Left lung (tissue), 10 donors: ENCODE data around the gene TMPRSS2. TPM values are rescaled to one million over a fixed set of nuclear protein-coding genes. Genes with fewer than 3 reads are reported as not detected.

Source experiments
- ATAC-seq: fragments of 200-7000 bp; cut with Tn5 transposase; one replicate; pipeline ENCODE4 v1.9.1; 2020; ENCODE audit warnings: moderate library complexity
- DNase-seq, 4 donors: peaks; one replicate each; pipeline ENCODE4 v3.0.0-alpha.2; 2013 to 2020
- H3K27ac ChIP-seq, 2 donors: fragments of 200-600 bp; sonication (generic) in 1 of 2; one replicate each; pipeline versions ENCODE4 v1.5.0 to v1.8.0; 2020 to 2021
- H3K27me3 ChIP-seq, 2 donors: fragments of 200-600 bp; sonication (generic) in 1 of 2; one replicate each; pipeline versions ENCODE4 v1.5.0 to v1.8.0; 2020 to 2021
- H3K36me3 ChIP-seq, 2 donors: fragments of 200-600 bp; sonication (generic) in 1 of 2; one replicate each; pipeline versions ENCODE4 v1.5.0 to v1.8.0; 2020 to 2021
- H3K4me1 ChIP-seq, 2 donors: fragments of 200-600 bp; one replicate each; pipeline ENCODE4 v1.8.0; 2021
- H3K4me3 ChIP-seq, 2 donors: fragments of 200-600 bp; sonication (generic) in 1 of 2; one replicate each; pipeline versions ENCODE4 v1.5.0 to v1.8.0; 2020 to 2021; ENCODE audit warnings: mild to moderate bottlenecking in 1 of 2
- H3K9me3 ChIP-seq, 2 donors: fragments of 200-600 bp; sonication (generic) in 1 of 2; one replicate each; pipeline versions ENCODE4 v1.5.0 to v1.8.0; 2020 to 2021
- intact Hi-C, 2 donors: fragments of 100-400 bp; cut with DNase I; formaldehyde crosslinking; loops; one replicate each; pipeline versions ENCODE4 v1.11.2 to v1.14.2; 2022
- polyA plus RNA-seq, 6 donors: library from polyadenylated mRNA; unstranded; fragments of 120-200 nt; gene quantifications; one replicate each; pipeline ENCODE4 v1.2.1, GENCODE V29; 2013; ENCODE audit not compliant: insufficient read length in 6 of 6
- total RNA-seq, 2 donors: library from RNA; stranded (reverse); fragmentation: NEBNext Ultra II Directional; extraction: Animal tissue kit (Norgen Biotek cat#: 25700); gene quantifications; one replicate each; pipeline ENCODE4 v1.2.1, GENCODE V29; 2021
- TF ChIP-seq, protein P1 (sequence below), 2 donors: fragments of 200-600 bp; sonication (generic) in 1 of 2; IDR thresholded peaks; one replicate each; pipeline versions ENCODE4 v1.5.0 to v1.8.0; 2021; ENCODE audit warnings: antibody characterized with exemption in 2 of 2
- donor health status: DM: no; HTN: yes; CAD: no.
- donor health status: DM: no; HTN: no; CAD: no.

The TMPRSS2 gene
- total and polyA plus RNA-seq, 8 donors = 38.2 to 137 (median 52.7) TPM

DNA sequence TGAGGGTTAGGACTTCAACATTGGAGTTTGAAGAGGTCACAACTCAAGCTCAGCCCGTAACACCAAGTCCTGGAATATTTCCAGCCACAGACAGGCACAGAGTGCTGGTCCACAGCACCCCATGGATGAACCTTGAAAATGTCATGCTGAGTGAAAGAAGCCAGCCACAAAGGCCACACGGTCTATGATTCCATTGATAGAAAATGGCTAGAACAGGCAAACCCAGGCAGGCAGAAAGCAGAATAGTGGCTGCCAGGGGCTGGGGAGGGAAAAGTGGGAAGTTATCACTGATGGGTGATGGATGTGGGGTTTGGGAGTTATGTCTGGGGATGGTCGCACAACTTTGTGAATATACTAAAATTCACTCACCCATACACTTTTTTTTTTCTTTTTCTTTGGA lies 60.6 kb downstream of the TMPRSS2 start:
- H3K27me3 ChIP-seq = no peaks in the 10 kb centered on the region
- intact Hi-C loops = no loop called here
- DNase-seq (no peak), ATAC-seq (no peak)
- no peaks in the 10 kb centered on the region for H3K4me1 ChIP-seq
- no peak overlapping the region for H3K4me3 ChIP-seq
- TF ChIP-seq, protein P1, sequence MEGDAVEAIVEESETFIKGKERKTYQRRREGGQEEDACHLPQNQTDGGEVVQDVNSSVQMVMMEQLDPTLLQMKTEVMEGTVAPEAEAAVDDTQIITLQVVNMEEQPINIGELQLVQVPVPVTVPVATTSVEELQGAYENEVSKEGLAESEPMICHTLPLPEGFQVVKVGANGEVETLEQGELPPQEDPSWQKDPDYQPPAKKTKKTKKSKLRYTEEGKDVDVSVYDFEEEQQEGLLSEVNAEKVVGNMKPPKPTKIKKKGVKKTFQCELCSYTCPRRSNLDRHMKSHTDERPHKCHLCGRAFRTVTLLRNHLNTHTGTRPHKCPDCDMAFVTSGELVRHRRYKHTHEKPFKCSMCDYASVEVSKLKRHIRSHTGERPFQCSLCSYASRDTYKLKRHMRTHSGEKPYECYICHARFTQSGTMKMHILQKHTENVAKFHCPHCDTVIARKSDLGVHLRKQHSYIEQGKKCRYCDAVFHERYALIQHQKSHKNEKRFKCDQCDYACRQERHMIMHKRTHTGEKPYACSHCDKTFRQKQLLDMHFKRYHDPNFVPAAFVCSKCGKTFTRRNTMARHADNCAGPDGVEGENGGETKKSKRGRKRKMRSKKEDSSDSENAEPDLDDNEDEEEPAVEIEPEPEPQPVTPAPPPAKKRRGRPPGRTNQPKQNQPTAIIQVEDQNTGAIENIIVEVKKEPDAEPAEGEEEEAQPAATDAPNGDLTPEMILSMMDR (IDR thresholded peaks at IDR 0.05) = no peak
- H3K27ac ChIP-seq = no peak overlapping the region
- H3K9me3 ChIP-seq = no peaks in the 10 kb centered on the region
- peaks cover 0 to 95% of the 10 kb centered on the region in 2 donors for H3K36me3 ChIP-seq

DNA sequence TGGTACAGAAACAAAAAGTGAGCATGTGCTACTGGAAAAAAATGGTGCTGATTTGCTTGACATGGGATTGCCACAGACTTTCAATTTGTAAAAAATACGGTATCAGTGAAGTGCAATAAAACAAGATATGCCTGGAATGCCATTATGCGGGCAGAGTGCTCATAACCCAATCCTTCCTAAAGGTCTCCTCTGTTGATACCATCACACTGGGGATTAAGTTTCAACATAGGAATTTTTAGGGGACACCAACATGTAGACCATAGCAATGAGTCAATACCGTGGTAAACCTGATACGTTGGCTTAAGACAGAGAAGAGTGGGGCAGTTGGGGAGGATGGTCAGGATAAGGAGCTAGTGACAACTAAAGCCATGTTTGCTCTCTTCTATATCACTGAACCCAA lies 61.4 kb downstream of the TMPRSS2 start:
- no peak overlapping the region for H3K27ac ChIP-seq
- no peak for ATAC-seq
- intact Hi-C loops = no loop called here

DNA sequence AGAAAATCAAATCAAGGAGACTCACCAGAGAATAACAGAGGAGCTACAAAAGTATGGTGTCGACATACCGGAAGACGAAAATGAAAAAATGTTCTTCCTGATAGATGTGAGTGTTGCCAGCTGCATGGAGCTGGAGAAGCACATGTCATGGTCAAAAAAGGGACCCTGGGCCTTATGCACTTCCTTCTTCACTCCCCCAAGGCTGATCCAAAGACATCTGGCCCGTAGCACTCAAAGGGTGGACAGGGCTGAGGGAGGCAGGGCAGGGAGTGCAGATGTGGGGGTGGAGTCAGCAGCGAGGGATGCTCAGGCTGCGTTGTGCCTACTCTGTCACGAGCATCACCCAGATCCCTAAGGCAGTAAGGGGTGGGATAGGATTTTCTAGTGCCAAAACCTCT lies 62.5 kb downstream of the TMPRSS2 start:
- TF ChIP-seq, protein P1 (IDR thresholded peaks at IDR 0.05) = no peak
- no peaks in the 10 kb centered on the region for H3K9me3 ChIP-seq
- no peak for DNase-seq
- no peaks in the 10 kb centered on the region for H3K27me3 ChIP-seq
- peaks cover 0 to 98% of the 10 kb centered on the region in 2 donors for H3K36me3 ChIP-seq
- intact Hi-C loops = no loop called here
- H3K4me1 ChIP-seq = no peaks in the 10 kb centered on the region
- no peak overlapping the region for H3K4me3 ChIP-seq
- no peak for ATAC-seq
- H3K27ac ChIP-seq = no peak overlapping the region

More for the DNA sequence above, 61.4 kb downstream of the TMPRSS2 start:
- H3K4me3 ChIP-seq = no peak overlapping the region
- peaks cover 0 to 95% of the 10 kb centered on the region in 2 donors for H3K36me3 ChIP-seq
- no peaks in the 10 kb centered on the region for H3K4me1 ChIP-seq
- TF ChIP-seq, protein P1 (IDR thresholded peaks at IDR 0.05) = no peak
- no peaks in the 10 kb centered on the region for H3K27me3 ChIP-seq
- DNase-seq = no peak
- no peaks in the 10 kb centered on the region for H3K9me3 ChIP-seq

DNA sequence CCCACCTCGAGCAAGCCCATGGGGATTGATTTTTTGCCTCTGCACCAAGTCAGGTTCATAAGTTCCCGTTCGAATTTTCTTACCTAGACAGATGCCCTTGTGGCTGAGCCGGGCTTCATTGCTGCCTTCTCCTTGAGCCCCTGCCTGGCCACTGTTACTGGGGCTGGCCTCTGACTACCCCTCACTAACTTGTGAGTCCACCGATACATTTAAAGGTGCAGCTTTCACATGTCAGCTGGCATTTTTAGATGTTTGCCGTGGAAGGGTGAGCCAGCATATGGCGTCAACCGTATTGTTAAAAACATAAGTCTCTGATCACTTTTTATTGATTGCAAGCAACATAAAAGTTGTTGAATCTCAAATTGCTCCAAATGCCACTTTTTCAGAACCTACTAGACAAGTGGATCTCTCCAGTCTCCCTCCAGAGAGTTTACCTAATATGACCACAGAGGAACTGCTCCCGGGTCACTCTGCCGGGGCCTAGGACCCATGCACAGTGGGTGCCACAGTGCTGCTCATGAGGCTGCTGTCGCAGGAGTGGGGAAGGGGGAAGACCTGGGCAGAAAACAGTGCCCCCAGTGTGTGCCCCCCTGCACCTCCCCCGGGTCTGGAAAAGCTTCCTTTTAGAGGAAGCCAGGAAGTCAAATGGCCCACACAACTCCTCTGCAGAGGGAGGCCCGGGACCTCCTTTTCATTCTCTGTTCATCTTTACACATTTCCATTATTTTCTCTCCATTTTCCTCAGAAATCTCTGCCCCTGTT lies 63.1 kb downstream of the TMPRSS2 start:
- no peak for DNase-seq
- TF ChIP-seq, protein P1 (IDR thresholded peaks at IDR 0.05) = no peak
- H3K27me3 ChIP-seq = no peaks in the 10 kb centered on the region
- H3K4me1 ChIP-seq = no peaks in the 10 kb centered on the region
- peaks cover 0 to 99% of the 10 kb centered on the region in 2 donors for H3K36me3 ChIP-seq
- no peaks in the 10 kb centered on the region for H3K9me3 ChIP-seq
- no peak for ATAC-seq
- H3K4me3 ChIP-seq = no peak overlapping the region
- no peak overlapping the region for H3K27ac ChIP-seq
- intact Hi-C loops = no loop called here

DNA sequence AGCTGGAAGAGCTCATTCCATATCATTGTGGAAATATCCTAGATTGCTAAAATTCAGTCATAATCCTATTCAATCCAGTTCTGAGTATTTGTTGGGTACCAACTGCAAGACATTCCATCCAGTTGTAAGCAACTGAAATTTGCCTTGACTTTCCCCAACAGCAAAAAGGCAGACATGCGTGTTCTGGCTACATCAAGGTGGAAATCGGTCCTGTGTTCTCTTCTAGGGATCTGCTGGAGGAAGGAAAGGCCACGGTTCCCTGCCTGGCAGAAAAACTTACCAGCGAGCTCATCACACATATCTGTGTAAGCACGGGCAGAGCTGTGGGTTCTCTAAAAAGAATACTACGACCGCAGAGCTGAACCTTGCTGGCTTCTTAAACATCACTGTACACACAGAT lies 64.4 kb downstream of the TMPRSS2 start:
- Histone ChIP-seq H3K4me1 (no peaks in the 10 kb centered on the region), H3K27me3 (no peaks in the 10 kb centered on the region), H3K4me3 (no peak overlapping the region), H3K9me3 (no peaks in the 10 kb centered on the region), H3K27ac (no peak overlapping the region), H3K36me3 (peaks cover 0 to 100% of the 10 kb centered on the region in 2 donors)
- DNase-seq (no peak), ATAC-seq (no peak)
- intact Hi-C loops = no loop called here
- TF ChIP-seq, protein P1 (IDR thresholded peaks at IDR 0.05) = no peak
